ENCODE data around the gene XRCC6.

Gene XRCC6

GRCh38 chr22:41576877-41577276 lies 44.2 kb upstream of the XRCC6 start:
- Histone ChIP-seq H3K36me3 (peaks cover 75% of the 10 kb centered on the region), H3K27me3 (no peaks in the 10 kb centered on the region)

GRCh38 chr22:41578114-41578513 lies 43.0 kb upstream of the XRCC6 start:
- H3K27ac ChIP-seq = no peak overlapping the region
- H3K4me3 ChIP-seq (ENCODE audit: low read depth in 1 of 2, low read length in 1 of 2) = no peak overlapping the region
- no peaks in the 10 kb centered on the region for H3K9me3 ChIP-seq
- H3K36me3 ChIP-seq = peaks cover 87% of the 10 kb centered on the region
- no peaks in the 10 kb centered on the region for H3K27me3 ChIP-seq
- no peaks in the 10 kb centered on the region for H3K4me1 ChIP-seq (ENCODE audit: control insufficient read depth in 1 of 2, insufficient read depth in 1 of 2, low read depth in 1 of 2, low read length in 1 of 2)
- no peak for TF ChIP-seq CTCF (IDR thresholded peaks at IDR 0.05)

More at GRCh38 chr22:41576877-41577276, 44.2 kb upstream of the XRCC6 start:
- no peak overlapping the region for H3K27ac ChIP-seq
- no peaks in the 10 kb centered on the region for H3K9me3 ChIP-seq
- no peak for TF ChIP-seq CTCF (IDR thresholded peaks at IDR 0.05)
- no peak overlapping the region for H3K4me3 ChIP-seq (ENCODE audit: low read depth in 1 of 2, low read length in 1 of 2)
- no peaks in the 10 kb centered on the region for H3K4me1 ChIP-seq (ENCODE audit: control insufficient read depth in 1 of 2, insufficient read depth in 1 of 2, low read depth in 1 of 2, low read length in 1 of 2)

GRCh38 chr22:41578818-41579217 lies 42.3 kb upstream of the XRCC6 start:
- Histone ChIP-seq H3K36me3 (peaks cover 94% of the 10 kb centered on the region), H3K27me3 (no peaks in the 10 kb centered on the region), H3K4me3 (ENCODE audit: low read depth in 1 of 2, low read length in 1 of 2) (no peak overlapping the region), H3K9me3 (no peaks in the 10 kb centered on the region), H3K4me1 (ENCODE audit: control insufficient read depth in 1 of 2, insufficient read depth in 1 of 2, low read depth in 1 of 2, low read length in 1 of 2) (no peaks in the 10 kb centered on the region), H3K27ac (no peak overlapping the region)
- no peak for TF ChIP-seq CTCF (IDR thresholded peaks at IDR 0.05)

- Histone ChIP-seq H3K27me3 (no peaks in the 10 kb centered on the region), H3K4me1 (ENCODE audit: control insufficient read depth in 1 of 2, insufficient read depth in 1 of 2, low read depth in 1 of 2, low read length in 1 of 2) (no peaks in the 10 kb centered on the region), H3K27ac (no peak overlapping the region), H3K9me3 (no peaks in the 10 kb centered on the region), H3K36me3 (peaks cover 97% of the 10 kb centered on the region), H3K4me3 (ENCODE audit: low read depth in 1 of 2, low read length in 1 of 2) (no peak overlapping the region)
- TF ChIP-seq CTCF (IDR thresholded peaks at IDR 0.05) = no peak
These were observed 41.6 kb upstream of the XRCC6 start for GRCh38 chr22:41579297-41579996.

GRCh38 chr22:41579997-41580355 lies 41.1 kb upstream of the XRCC6 start:
- Histone ChIP-seq H3K27ac (no peak overlapping the region), H3K9me3 (no peaks in the 10 kb centered on the region), H3K4me3 (ENCODE audit: low read depth in 1 of 2, low read length in 1 of 2) (no peak overlapping the region), H3K36me3 (peaks cover 97% of the 10 kb centered on the region), H3K27me3 (no peaks in the 10 kb centered on the region), H3K4me1 (ENCODE audit: control insufficient read depth in 1 of 2, insufficient read depth in 1 of 2, low read depth in 1 of 2, low read length in 1 of 2) (no peaks in the 10 kb centered on the region)
- TF ChIP-seq CTCF (IDR thresholded peaks at IDR 0.05) = no peak
